Measurements from ENCODE around the gene ULK2. TPM values are rescaled to one million over a fixed set of nuclear protein-coding genes. Genes with fewer than 3 reads are reported as not detected.

Gene ULK2
- total RNA-seq, 1 experiment from 2014 or later: 30.2 TPM

GRCh38 chr17:19725486-19725885 is 142.2 kb downstream of the ULK2 start:
- no peaks in the 10 kb centered on the region for H3F3A ChIP-seq (ENCODE audit: low read length, unreplicated experiment)
- ATAC-seq (no peak), DNase-seq (no peak)
- no peak overlapping the region for H3K27ac ChIP-seq (ENCODE audit: low read length)
- H3K79me2 ChIP-seq (ENCODE audit: low read length): no peaks in the 10 kb centered on the region
- no peak overlapping the region for H3K9ac ChIP-seq (ENCODE audit: low read length)
- H3K9me3 ChIP-seq (ENCODE audit: low read length): no peaks in the 10 kb centered on the region
- BruUV-seq (replicated peaks): no TSS peak
- POLR2A ChIA-PET (ENCODE audit: unreplicated experiment): no interaction called here
- H3K9me2 ChIP-seq (replicated peaks; ENCODE audit: low read length): no peaks in the 10 kb centered on the region
- no peaks in the 10 kb centered on the region for H3K36me3 ChIP-seq (ENCODE audit: low read depth, low read length)
- CTCF ChIA-PET: no interaction called here
- no peak overlapping the region for H2AFZ ChIP-seq (ENCODE audit: low read length)
- H3K27me3 ChIP-seq (ENCODE audit: low read length): no peaks in the 10 kb centered on the region
- TF ChIP-seq EZH2phosphoT487 (IDR thresholded peaks at IDR 0.05; ENCODE audit: borderline replicate concordance, low read length) (no peak), CTCF (conservative IDR thresholded peaks at IDR 0.05; ENCODE audit: low read depth, low read length) (no peak), EZH2 (IDR thresholded peaks at IDR 0.05; ENCODE audit: low read length, unreplicated experiment) (no peak)
- no peak overlapping the region for H3K4me2 ChIP-seq (ENCODE audit: low read length)
- intact Hi-C loops (cut with micrococcal nuclease): no loop called here
- H3K4me1 ChIP-seq (ENCODE audit: insufficient read depth, low read length): peaks cover 20% of the 10 kb centered on the region
- H3K4me3 ChIP-seq (ENCODE audit: low read length): no peak overlapping the region
- no peaks in the 10 kb centered on the region for H4K20me1 ChIP-seq (ENCODE audit: low read length)

GRCh38 chr17:19724501-19725420 is 143.0 kb downstream of the ULK2 start:
- ChIA-PET POLR2A (ENCODE audit: unreplicated experiment) (no interaction called here), CTCF (no interaction called here)
- no peak for TF ChIP-seq EZH2phosphoT487 (IDR thresholded peaks at IDR 0.05; ENCODE audit: borderline replicate concordance, low read length)
- TF ChIP-seq EZH2 (IDR thresholded peaks at IDR 0.05; ENCODE audit: low read length, unreplicated experiment): no peak
- TF ChIP-seq CTCF (conservative IDR thresholded peaks at IDR 0.05; ENCODE audit: low read depth, low read length): no peak
- no TSS peak for BruUV-seq (replicated peaks)
- ATAC-seq (no peak), DNase-seq (no peak)
- Histone ChIP-seq H3K4me2 (ENCODE audit: low read length) (no peak overlapping the region), H3K9me2 (replicated peaks; ENCODE audit: low read length) (no peaks in the 10 kb centered on the region), H3K4me1 (ENCODE audit: insufficient read depth, low read length) (peaks cover 26% of the 10 kb centered on the region), H3K36me3 (ENCODE audit: low read depth, low read length) (no peaks in the 10 kb centered on the region), H2AFZ (ENCODE audit: low read length) (no peak overlapping the region), H3F3A (ENCODE audit: low read length, unreplicated experiment) (no peaks in the 10 kb centered on the region), H3K27me3 (ENCODE audit: low read length) (no peaks in the 10 kb centered on the region), H3K9ac (ENCODE audit: low read length) (no peak overlapping the region), H3K79me2 (ENCODE audit: low read length) (no peaks in the 10 kb centered on the region), H4K20me1 (ENCODE audit: low read length) (no peaks in the 10 kb centered on the region), H3K9me3 (ENCODE audit: low read length) (no peaks in the 10 kb centered on the region), H3K27ac (ENCODE audit: low read length) (no peak overlapping the region), H3K4me3 (ENCODE audit: low read length) (no peak overlapping the region)
- intact Hi-C loops (cut with micrococcal nuclease): no loop called here

GRCh38 chr17:19723964-19724363 is 143.8 kb downstream of the ULK2 start:
- H2AFZ ChIP-seq (ENCODE audit: low read length): no peak overlapping the region
- BruUV-seq (replicated peaks): no TSS peak
- ChIA-PET CTCF (no interaction called here), POLR2A (ENCODE audit: unreplicated experiment) (no interaction called here)
- H3K9ac ChIP-seq (ENCODE audit: low read length): no peak overlapping the region
- no peak overlapping the region for H3K27ac ChIP-seq (ENCODE audit: low read length)
- intact Hi-C loops (cut with micrococcal nuclease): no loop called here
- peak; percentile 53 for DNase-seq
- H3K36me3 ChIP-seq (ENCODE audit: low read depth, low read length): no peaks in the 10 kb centered on the region
- no peaks in the 10 kb centered on the region for H3K27me3 ChIP-seq (ENCODE audit: low read length)
- no peak for TF ChIP-seq EZH2phosphoT487 (IDR thresholded peaks at IDR 0.05; ENCODE audit: borderline replicate concordance, low read length)
- TF ChIP-seq EZH2 (IDR thresholded peaks at IDR 0.05; ENCODE audit: low read length, unreplicated experiment): no peak
- TF ChIP-seq CTCF (conservative IDR thresholded peaks at IDR 0.05; ENCODE audit: low read depth, low read length): no peak
- H4K20me1 ChIP-seq (ENCODE audit: low read length): no peaks in the 10 kb centered on the region
- H3K79me2 ChIP-seq (ENCODE audit: low read length): no peaks in the 10 kb centered on the region
- ATAC-seq: 0 out of 2 replicates have a peak, but pooled peaks have one; percentile 17
- peaks cover 34% of the 10 kb centered on the region for H3K4me1 ChIP-seq (ENCODE audit: insufficient read depth, low read length)
- H3K9me2 ChIP-seq (replicated peaks; ENCODE audit: low read length): no peaks in the 10 kb centered on the region
- no peak overlapping the region for H3K4me2 ChIP-seq (ENCODE audit: low read length)
- no peaks in the 10 kb centered on the region for H3K9me3 ChIP-seq (ENCODE audit: low read length)
- H3K4me3 ChIP-seq (ENCODE audit: low read length): no peak overlapping the region
- H3F3A ChIP-seq (ENCODE audit: low read length, unreplicated experiment): no peaks in the 10 kb centered on the region

Data from PC-3 (cell line).